ENCODE results near the gene NOS2.

The NOS2 gene

DNA sequence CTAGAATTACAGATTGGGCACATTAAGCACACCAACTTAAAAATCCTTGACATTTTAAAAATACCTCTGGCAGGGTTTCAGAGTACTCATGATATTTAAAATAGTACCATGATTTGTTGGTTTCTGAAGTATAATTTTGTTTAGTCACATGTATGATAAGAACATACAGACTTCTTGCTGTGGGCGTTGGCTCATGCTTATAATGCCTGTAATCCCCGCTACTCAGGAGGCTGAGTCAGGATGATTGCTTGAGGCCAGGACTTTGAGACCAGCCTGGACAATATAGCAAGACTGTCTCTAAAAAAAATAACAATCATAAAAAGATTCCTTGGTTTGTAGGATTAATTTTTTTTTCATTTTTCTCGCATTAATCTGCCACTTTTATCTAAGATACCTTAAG lies 78.5 kb downstream of the NOS2 start:
- no peak for DNase-seq (ENCODE audit: low read depth)

Measured in stimulated activated CD8-positive, alpha-beta memory T cell treated with anti-CD3 and anti-CD28 coated beads, Interleukin-7, amount 100 ng/mL, for 24 hours (primary cell).